GM13977 (cell line): ENCODE measurements around the gene RIPOR2.
"Not testable (repeated sequence)": the region's sequence is repeated elsewhere in the genome, so short reads cannot be mapped to it uniquely, and the experiment has no call there.

Experiments used
- DNase-seq: peaks from one replicate; pipeline ENCODE4 v3.0.0; 2012; ENCODE audit warnings: low spot score
- in situ Hi-C: fragments of 300-500 bp; cut with MboI; formaldehyde crosslinking; loops from one replicate; pipeline ENCODE4 v1.12.0; 2022; ENCODE audit warnings: low sequenced_read_pairs, low pct_unique_long_range_greater_than_20kb, mixed read lengths, inconsistent platforms; ENCODE audit not compliant: unreplicated experiment
- TF ChIP-seq, protein P1 (sequence below): IDR thresholded peaks from 2 replicates; pipeline ENCODE4 v1.5.1; 2012; ENCODE audit warnings: mild to moderate bottlenecking, control low read depth; ENCODE audit not compliant: insufficient read depth; ENCODE audit errors: extremely low read depth, missing control alignments

The RIPOR2 gene

DNA sequence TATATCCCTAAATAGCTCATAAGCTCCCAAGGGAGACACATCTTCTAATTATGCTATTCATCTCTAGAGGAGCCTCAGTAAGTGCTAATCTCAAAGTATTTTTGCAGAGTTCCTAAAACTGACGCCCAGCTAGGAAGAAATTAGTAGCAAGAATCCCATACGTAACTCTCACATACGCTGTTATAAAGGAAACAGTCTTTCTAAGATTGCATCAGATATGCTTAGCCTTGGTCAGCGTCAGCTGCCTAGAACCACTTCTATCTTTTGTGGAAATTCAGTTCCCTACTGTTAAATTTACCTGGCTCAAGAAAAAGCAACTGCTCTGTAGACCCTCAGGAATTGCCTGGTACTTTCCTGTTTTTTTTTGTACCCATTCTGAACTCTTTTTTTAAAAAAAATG lies 13.6 kb downstream of the RIPOR2 start:
- TF ChIP-seq, protein P1, sequence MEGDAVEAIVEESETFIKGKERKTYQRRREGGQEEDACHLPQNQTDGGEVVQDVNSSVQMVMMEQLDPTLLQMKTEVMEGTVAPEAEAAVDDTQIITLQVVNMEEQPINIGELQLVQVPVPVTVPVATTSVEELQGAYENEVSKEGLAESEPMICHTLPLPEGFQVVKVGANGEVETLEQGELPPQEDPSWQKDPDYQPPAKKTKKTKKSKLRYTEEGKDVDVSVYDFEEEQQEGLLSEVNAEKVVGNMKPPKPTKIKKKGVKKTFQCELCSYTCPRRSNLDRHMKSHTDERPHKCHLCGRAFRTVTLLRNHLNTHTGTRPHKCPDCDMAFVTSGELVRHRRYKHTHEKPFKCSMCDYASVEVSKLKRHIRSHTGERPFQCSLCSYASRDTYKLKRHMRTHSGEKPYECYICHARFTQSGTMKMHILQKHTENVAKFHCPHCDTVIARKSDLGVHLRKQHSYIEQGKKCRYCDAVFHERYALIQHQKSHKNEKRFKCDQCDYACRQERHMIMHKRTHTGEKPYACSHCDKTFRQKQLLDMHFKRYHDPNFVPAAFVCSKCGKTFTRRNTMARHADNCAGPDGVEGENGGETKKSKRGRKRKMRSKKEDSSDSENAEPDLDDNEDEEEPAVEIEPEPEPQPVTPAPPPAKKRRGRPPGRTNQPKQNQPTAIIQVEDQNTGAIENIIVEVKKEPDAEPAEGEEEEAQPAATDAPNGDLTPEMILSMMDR, result no peak
- in situ Hi-C loops, result no loop called here
- DNase-seq, result no peak

DNA sequence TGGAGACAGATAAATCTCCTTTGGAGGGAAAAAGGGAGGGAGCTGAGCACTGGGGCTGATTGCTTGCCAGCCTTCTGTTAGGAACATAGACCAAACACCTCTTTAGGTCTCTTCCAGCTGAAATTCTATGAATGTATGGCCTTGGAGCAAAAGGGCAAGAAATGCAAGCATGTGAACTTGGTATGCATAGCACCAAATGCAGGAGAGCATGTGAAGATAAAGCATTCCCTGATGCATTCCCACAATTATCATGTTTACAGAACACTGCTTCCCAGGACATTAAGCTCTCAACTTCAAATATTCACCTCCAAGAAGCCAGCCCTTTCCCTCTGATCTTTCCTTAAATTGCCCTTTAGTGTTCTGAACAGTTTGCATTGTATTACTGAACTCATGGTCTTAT lies 15.6 kb downstream of the RIPOR2 start:
- in situ Hi-C loops, result no loop called here
- TF ChIP-seq, protein P1, result no peak
- DNase-seq, result no peak

DNA sequence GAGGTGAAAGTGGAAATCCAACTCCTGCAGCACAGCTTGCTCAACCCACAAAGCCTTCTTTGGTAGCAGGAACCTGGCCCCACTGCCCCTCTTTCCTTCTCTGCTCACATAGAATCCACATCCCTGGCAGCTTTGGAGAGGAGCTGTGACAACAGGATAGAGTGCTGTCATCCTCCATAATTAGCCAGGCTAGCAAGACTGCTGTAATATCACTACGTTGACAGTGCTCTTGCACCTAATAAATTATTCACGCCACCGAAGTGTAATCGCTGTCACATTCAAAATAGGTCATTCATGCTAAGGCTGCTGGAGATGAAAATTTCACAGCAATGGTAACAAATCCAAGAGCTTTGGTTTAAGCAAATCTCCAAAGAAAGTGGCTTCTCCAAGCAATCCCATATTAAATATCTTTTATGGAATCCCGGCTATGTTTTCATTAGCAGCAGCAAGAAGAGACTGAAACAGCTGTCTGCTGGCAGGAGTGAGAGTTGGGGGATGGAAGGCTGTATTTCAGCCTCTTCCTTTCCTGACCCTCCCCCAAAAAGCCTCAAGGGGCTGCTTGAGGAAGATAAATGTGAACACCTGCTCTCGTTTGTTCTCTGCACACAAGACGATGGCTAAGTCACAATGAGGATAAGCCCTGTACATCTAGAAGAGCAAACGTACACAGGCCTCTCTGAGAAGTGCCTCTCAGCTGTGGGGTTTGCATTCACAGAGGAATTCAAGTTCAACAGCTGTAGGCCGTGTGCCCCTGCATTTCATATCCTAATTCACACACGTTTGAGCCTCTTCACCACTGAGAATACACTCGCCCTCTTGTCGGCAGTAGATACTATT lies 16.5 kb downstream of the RIPOR2 start:
- TF ChIP-seq, protein P1, result no peak
- in situ Hi-C loops, result no loop called here
- no peak for DNase-seq

DNA sequence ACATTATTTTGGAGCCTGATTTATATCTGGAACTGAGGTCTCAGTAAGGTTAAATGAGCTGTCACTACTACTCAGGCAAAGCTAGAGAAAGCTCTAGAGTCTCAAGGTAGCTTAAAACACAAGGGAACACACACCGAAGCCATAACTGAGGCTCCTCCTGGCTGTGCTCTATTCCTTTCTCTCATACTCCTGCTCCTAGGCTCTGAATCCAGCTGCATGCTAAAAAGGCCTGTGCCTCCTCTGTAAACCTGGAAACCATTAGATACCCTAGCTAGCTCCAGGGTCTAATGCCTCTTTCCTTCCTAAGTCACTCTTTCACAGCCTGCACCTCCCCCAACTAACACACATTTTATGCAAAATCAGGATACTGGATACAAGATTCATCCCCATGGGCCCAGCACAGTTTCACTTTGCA lies 17.1 kb downstream of the RIPOR2 start:
- in situ Hi-C loops, result no loop called here
- no peak for DNase-seq

DNA sequence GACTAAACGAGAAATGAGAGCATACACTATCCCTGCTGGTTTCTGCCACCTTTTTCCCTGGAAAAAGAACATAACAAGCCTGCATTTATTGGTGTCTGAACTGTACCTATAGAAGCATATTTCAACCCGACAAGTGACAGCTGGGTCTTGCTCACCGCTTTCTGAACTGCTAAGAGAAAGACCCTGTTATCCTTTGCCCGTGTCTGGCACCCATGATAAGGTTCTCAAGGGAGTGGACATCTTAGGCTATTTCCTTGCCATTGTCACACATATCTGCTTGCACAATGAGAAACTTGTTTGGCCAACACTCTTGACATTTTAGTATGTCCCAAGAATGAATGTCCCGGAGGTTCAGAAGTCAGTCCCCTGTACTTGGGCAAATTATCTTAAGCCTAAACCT lies 19.3 kb downstream of the RIPOR2 start:
- no peak for DNase-seq
- TF ChIP-seq, protein P1, result no peak
- in situ Hi-C loops, result no loop called here

More for the DNA sequence above, 17.1 kb downstream of the RIPOR2 start:
- TF ChIP-seq, protein P1, result no peak

- no peak for DNase-seq
- TF ChIP-seq, protein P1, result no peak
- in situ Hi-C loops, result no loop called here
Measured at GRCh38 chr6:24915641-24916040, 20.1 kb downstream of the RIPOR2 start.

DNA sequence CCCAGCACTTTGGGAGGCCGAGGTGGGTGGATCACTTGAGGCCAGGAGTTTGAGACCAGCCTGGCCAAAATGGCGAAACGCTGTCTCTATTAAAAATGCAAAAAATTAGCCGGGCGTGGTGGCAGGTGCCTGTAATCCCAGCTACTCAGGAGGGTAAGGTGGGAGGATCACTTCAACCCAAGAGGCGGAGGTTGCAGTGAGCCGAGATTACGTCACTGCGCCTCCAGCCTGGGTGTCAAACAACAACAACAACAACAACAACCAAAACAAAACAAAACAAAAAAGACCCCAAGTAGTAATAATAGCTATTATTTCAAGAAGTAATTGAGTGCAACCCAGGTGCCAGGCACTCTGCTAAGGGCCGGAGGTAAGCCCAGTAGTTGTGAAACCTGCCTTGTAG lies 21.7 kb downstream of the RIPOR2 start:
- in situ Hi-C loops, DNase-seq: not testable (repeated sequence)
